Esophagus squamous epithelium (tissue), 5 donors: ENCODE measurements around the gene C8A. TPM values are rescaled to one million over a fixed set of nuclear protein-coding genes. Genes with fewer than 3 reads are reported as not detected.

ENCODE experiments used
- DNase-seq: peaks from one replicate; lab custom pipeline; 2025; lab: John Stamatoyannopoulos, UW
- H3K27ac ChIP-seq, 4 donors: fragments of 200-600 bp; sonication (generic); one replicate each; pipeline ENCODE4 v1.5.1; 2016 to 2019; ENCODE audit warnings: mild to moderate bottlenecking in 1 of 4
- H3K27me3 ChIP-seq, 4 donors: fragments of 200-600 bp; sonication (generic); 1 replicate in 3 of 4; 2 replicates in 1 of 4; pipeline versions ENCODE4 v1.5.1 to v1.6.0; 2017 to 2021; ENCODE audit warnings: antibody characterized with exemption in 1 of 4
- H3K36me3 ChIP-seq, 3 donors: fragments of 200-600 bp; sonication (generic); one replicate each; pipeline ENCODE4 v1.5.1; 2016 to 2019
- H3K4me1 ChIP-seq, 3 donors: fragments of 200-600 bp; sonication (generic); one replicate each; pipeline ENCODE4 v1.5.1; 2017 to 2019
- H3K4me3 ChIP-seq, 4 donors: fragments of 200-600 bp; sonication (generic); 1 replicate in 3 of 4; 2 replicates in 1 of 4; pipeline ENCODE4 v1.5.1; 2016 to 2019; ENCODE audit warnings: mild to moderate bottlenecking in 2 of 4, moderate library complexity in 1 of 4
- H3K9me3 ChIP-seq, 3 donors: fragments of 200-600 bp; sonication (generic); one replicate each; pipeline ENCODE4 v1.5.1; 2016 to 2019
- POLR2A ChIP-seq, 4 donors: fragments of 450-650 bp; IDR thresholded peaks; one replicate each; pipeline ENCODE4 v1.6.1; 2017; ENCODE audit warnings: antibody characterized with exemption in 4 of 4, mild to moderate bottlenecking in 4 of 4, moderate library complexity in 3 of 4
- WGBS, 2 donors: methylation state at CpG; one replicate each; pipeline ENCODE4 v1.1.5; 2018; 5-methylcytosine and 5-hydroxymethylcytosine counted together
- intact Hi-C: fragments of 100-400 bp; cut with DNase I; formaldehyde crosslinking; loops from one replicate; pipeline ENCODE4 v1.15.0; 2022
- total RNA-seq, 4 donors: library from RNA; depleted of rRNA; stranded (reverse); fragments of >200 nt; gene quantifications; one replicate each; pipeline ENCODE4 v1.1.0, GENCODE V29; 2016
- TF ChIP-seq, protein P1 (sequence below), 6 experiments: fragments of 450-650 bp in 4 of 6; fragments of 200-600 bp in 2 of 6; sonication (generic) in 2 of 6; IDR thresholded peaks; one replicate each; pipeline ENCODE4 v1.5.1; 2016 to 2019; ENCODE audit warnings: antibody characterized with exemption in 6 of 6, mild to moderate bottlenecking in 4 of 6, moderate library complexity in 4 of 6
- donor health status: DM: yes; HTN: yes; CAD: no.

Gene C8A
- total RNA-seq, 4 donors from 2014 or later, result not detected

DNA sequence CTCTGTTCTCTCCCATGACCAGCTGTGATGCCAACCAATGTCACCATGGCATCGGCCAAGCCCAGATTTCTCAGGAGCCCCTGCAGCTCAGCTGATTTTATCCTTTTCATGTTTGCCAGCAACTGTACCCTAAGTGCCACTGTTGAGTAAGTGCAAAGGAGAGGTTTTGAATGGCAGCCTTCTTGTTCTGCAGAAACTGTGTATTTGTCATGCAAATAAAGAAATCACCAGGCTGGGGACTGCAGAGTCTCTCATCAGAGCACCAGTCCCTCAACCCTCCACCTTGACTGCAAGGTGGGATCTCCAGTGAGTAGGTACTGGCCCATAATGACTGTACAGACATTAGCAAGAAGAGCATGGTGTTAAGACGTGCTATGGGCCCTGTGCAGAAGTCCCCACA, 84.6 kb downstream of the C8A start:
- Histone ChIP-seq H3K27me3 (peaks cover 0 to 17% (median 0%) of the 10 kb centered on the region in 4 donors), H3K9me3 (no peaks in the 10 kb centered on the region), H3K4me3 (no peak overlapping the region), H3K36me3 (no peaks in the 10 kb centered on the region), H3K27ac (no peak overlapping the region), H3K4me1 (no peaks in the 10 kb centered on the region)
- intact Hi-C loops, result no loop called here
- WGBS, 2 donors, result 78 to 86% methylated on average over 2 of the region's 2 CpGs
- TF ChIP-seq POLR2A (IDR thresholded peaks at IDR 0.05), result no peak
- TF ChIP-seq, protein P1, sequence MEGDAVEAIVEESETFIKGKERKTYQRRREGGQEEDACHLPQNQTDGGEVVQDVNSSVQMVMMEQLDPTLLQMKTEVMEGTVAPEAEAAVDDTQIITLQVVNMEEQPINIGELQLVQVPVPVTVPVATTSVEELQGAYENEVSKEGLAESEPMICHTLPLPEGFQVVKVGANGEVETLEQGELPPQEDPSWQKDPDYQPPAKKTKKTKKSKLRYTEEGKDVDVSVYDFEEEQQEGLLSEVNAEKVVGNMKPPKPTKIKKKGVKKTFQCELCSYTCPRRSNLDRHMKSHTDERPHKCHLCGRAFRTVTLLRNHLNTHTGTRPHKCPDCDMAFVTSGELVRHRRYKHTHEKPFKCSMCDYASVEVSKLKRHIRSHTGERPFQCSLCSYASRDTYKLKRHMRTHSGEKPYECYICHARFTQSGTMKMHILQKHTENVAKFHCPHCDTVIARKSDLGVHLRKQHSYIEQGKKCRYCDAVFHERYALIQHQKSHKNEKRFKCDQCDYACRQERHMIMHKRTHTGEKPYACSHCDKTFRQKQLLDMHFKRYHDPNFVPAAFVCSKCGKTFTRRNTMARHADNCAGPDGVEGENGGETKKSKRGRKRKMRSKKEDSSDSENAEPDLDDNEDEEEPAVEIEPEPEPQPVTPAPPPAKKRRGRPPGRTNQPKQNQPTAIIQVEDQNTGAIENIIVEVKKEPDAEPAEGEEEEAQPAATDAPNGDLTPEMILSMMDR (IDR thresholded peaks at IDR 0.05), result no peak
- DNase-seq, result no peak

DNA sequence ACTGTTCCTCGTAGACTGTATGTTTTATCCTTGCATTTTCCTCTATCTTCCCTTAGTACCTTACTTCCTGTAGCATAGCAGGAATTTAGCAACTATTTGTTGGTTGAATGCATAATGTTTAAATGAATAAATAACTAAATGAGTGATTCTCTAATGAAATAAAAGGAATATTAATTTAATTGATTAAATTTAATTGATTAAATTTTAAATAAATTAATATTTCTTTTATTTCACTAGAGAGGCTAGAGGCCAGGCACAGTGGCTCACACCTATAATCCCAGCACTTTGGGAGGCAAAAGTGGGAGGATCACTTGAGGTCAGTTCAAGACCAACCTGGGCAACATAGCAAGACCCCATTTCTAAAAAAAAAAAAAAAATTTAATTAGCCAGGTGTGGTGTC, 85.4 kb downstream of the C8A start:
- intact Hi-C loops, result no loop called here
- Histone ChIP-seq H3K36me3 (no peaks in the 10 kb centered on the region), H3K27ac (no peak overlapping the region), H3K27me3 (peaks cover 0 to 11% (median 0%) of the 10 kb centered on the region in 4 donors), H3K9me3 (no peaks in the 10 kb centered on the region), H3K4me3 (no peak overlapping the region), H3K4me1 (no peaks in the 10 kb centered on the region)
- TF ChIP-seq, protein P1 (IDR thresholded peaks at IDR 0.05), result no peak
- no peak for TF ChIP-seq POLR2A (IDR thresholded peaks at IDR 0.05)
- 25 to 84% methylated on average over 1 of the region's 1 CpG for WGBS, 2 donors
- no peak for DNase-seq

DNA sequence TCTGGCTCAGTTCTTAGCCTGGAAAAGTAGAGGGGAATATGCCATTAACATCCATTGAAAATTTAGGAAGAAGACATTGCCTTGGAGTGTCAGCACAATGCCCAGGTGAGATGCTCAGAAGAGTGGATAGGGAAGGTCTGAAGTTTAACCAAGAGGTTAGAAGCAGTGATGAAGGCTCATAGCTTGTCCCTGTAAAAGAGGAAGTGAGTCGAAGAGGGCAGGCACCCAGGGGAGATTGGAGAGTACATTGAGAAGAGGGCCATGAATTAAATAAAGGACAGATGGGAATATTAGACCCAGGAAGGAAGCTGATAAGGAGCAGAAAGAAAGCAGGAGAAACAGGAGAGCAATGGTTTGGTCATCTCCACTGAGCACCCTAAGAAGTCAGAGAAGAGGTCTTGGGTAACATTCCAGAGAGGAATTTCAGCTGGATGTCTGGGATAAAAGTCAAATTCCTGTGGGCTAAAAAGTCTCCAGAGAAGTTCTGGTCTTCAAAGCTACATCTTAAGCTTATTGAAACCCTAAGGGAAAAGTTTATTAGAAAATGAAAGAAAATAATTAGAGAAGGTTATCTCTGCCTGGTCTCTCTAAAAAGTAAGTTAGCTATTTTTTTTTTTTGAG, 93.9 kb downstream of the C8A start:
- H3K4me3 ChIP-seq, result no peak overlapping the region
- intact Hi-C loops, result no loop called here
- TF ChIP-seq POLR2A (IDR thresholded peaks at IDR 0.05), result no peak
- TF ChIP-seq, protein P1 (IDR thresholded peaks at IDR 0.05), result no peak
- H3K27me3 ChIP-seq, result no peaks in the 10 kb centered on the region
- H3K9me3 ChIP-seq, result no peaks in the 10 kb centered on the region
- no peak for DNase-seq
- H3K4me1 ChIP-seq, result no peaks in the 10 kb centered on the region
- WGBS, 2 donors, result 47 to 76% methylated on average over 1 of the region's 1 CpG
- H3K27ac ChIP-seq, result no peak overlapping the region
- no peaks in the 10 kb centered on the region for H3K36me3 ChIP-seq

DNA sequence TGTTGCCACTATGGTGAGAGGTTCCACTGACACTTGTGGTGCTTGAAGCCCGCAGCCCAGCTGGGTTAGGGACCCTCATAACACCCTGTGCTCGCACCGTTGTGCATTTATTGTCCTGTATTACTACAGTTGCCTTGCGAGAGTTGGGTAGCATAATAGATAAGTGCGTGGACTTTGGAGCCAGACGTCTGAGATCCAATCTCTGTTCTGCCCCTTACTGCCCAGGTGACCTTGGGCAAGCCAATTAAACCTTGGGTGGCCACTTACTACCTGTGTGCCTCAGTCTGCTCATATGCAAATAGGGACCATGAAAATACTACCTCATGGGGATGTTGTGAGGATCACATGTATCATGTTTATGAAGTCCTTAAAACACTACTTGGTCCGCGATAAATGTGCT, 97.9 kb downstream of the C8A start:
- H3K27ac ChIP-seq, result no peak overlapping the region
- no peaks in the 10 kb centered on the region for H3K4me1 ChIP-seq
- H3K9me3 ChIP-seq, result no peaks in the 10 kb centered on the region
- no peak for TF ChIP-seq POLR2A (IDR thresholded peaks at IDR 0.05)
- TF ChIP-seq, protein P1 (IDR thresholded peaks at IDR 0.05), result no peak
- H3K4me3 ChIP-seq, result no peak overlapping the region
- H3K27me3 ChIP-seq, result no peaks in the 10 kb centered on the region
- whole genome bisulfite sequencing, 2 donors, result 78 to 86% methylated on average over 4 to 8 of the region's 8 CpGs
- no peak for DNase-seq
- H3K36me3 ChIP-seq, result no peaks in the 10 kb centered on the region
- intact Hi-C loops, result no loop called here

DNA sequence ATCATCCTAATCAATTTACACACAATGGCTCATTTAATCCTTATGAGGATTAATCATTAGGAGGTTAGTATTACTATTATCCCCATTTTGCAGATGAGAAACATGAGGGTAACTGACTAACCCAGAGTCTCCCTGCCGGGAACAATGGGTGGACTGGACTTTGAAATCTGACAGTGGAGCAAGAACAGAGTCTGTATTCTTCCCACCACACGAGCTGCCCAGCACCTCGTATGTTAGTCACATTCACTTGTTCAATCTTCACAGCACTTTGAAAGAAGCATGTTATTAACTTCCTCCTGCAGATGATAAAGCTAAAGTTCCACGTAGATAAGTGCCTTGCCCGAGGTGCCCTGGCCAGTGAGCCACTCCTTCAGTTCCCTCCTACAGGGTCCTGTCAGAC, 98.8 kb downstream of the C8A start:
- intact Hi-C loops, result no loop called here

More for the DNA sequence above, 98.8 kb downstream of the C8A start:
- no peaks in the 10 kb centered on the region for H3K36me3 ChIP-seq
- no peaks in the 10 kb centered on the region for H3K9me3 ChIP-seq
- H3K27me3 ChIP-seq, result no peaks in the 10 kb centered on the region
- H3K4me1 ChIP-seq, result no peaks in the 10 kb centered on the region
- H3K4me3 ChIP-seq, result no peak overlapping the region
- no peak for DNase-seq
- TF ChIP-seq POLR2A (IDR thresholded peaks at IDR 0.05), result no peak
- TF ChIP-seq, protein P1 (IDR thresholded peaks at IDR 0.05), result no peak
- no peak overlapping the region for H3K27ac ChIP-seq
- WGBS, 2 donors, result 56 to 63% methylated on average over 5 of the region's 5 CpGs
